Epithelial cell of esophagus (primary cell): ENCODE results near the gene ZMAT1.
"Not testable (repeated sequence)": the region's sequence is repeated elsewhere in the genome, so short reads cannot be mapped to it uniquely, and the experiment has no call there.

ENCODE experiments used
- DNase-seq: peaks from one replicate; pipeline ENCODE4 v3.0.0; 2010; ENCODE audit warnings: low read depth
- H3K4me3 ChIP-seq: 2 replicates; pipeline ENCODE4 v1.5.1; 2011; ENCODE audit warnings: mild to moderate bottlenecking, low read length, control low read depth
- CTCF ChIP-seq: IDR thresholded peaks from 2 replicates; pipeline ENCODE4 v1.5.1; 2011; ENCODE audit warnings: low read depth, mild to moderate bottlenecking, low read length, control low read depth, inconsistent platforms; ENCODE audit not compliant: insufficient read depth; ENCODE audit errors: missing control alignments

Gene ZMAT1

GRCh38 chrX:101931488-101932248, at the start of gene ZMAT1:
Gene ZMAT1, minus strand, starts transcription at chrX:101932027. Its CDS starts 19 bp downstream, at chrX:101932008.
- peak within 1 kb of the TSS; percentile 35 for H3K4me3 ChIP-seq
- DNase-seq, result peak; percentile 54
- TF ChIP-seq CTCF, result no peak

GRCh38 chrX:101977106-101977505, 45.3 kb upstream of the ZMAT1 start:
- H3K4me3 ChIP-seq, result no peak overlapping the region

GRCh38 chrX:101973066-101973465, 41.2 kb upstream of the ZMAT1 start:
- no peak for TF ChIP-seq CTCF
- DNase-seq, result no peak
- H3K4me3 ChIP-seq, result no peak overlapping the region

More at GRCh38 chrX:101977106-101977505, 45.3 kb upstream of the ZMAT1 start:
- TF ChIP-seq CTCF, result no peak
- DNase-seq, result no peak

GRCh38 chrX:101964923-101965539, 33.2 kb upstream of the ZMAT1 start:
- not testable (repeated sequence) for DNase-seq, H3K4me3 ChIP-seq

GRCh38 chrX:101958139-101958538, 26.3 kb upstream of the ZMAT1 start:
- DNase-seq, result peak; percentile 49

GRCh38 chrX:101957174-101957573, 25.3 kb upstream of the ZMAT1 start:
- H3K4me3 ChIP-seq, result no peak overlapping the region
- no peak for DNase-seq
- TF ChIP-seq CTCF, result no peak

More at GRCh38 chrX:101958139-101958538, 26.3 kb upstream of the ZMAT1 start:
- no peak for TF ChIP-seq CTCF
- H3K4me3 ChIP-seq, result no peak overlapping the region

- no peak for TF ChIP-seq CTCF
- DNase-seq, result no peak
Observed at GRCh38 chrX:101956556-101956955, 24.7 kb upstream of the ZMAT1 start.

More at GRCh38 chrX:101956556-101956955, 24.7 kb upstream of the ZMAT1 start:
- no peak overlapping the region for H3K4me3 ChIP-seq
